Astrocyte (in vitro differentiated cells and primary cell): ENCODE data around the gene RNF169. TPM values are rescaled to one million over a fixed set of nuclear protein-coding genes. Genes with fewer than 3 reads are reported as not detected.
"Not testable (repeated sequence)": the region's sequence is repeated elsewhere in the genome, so short reads cannot be mapped to it uniquely, and the experiment has no call there.

Experiments
- DNase-seq: peaks from one replicate; pipeline ENCODE4 v3.0.0-alpha.2; 2010; ENCODE audit warnings: low read depth
- FAIRE-seq: peaks from 2 replicates; lab custom pipeline; 2011; peaks lifted over from hg19 to GRCh38; lab: Jason Lieb, UNC
- H2AFZ ChIP-seq: 2 replicates; pipeline ENCODE4 v1.6.0; 2012; ENCODE audit warnings: low read depth, low read length, inconsistent platforms
- H3K27ac ChIP-seq: 2 replicates; pipeline ENCODE4 v1.5.1; 2011; ENCODE audit warnings: low read depth, low read length, inconsistent platforms
- H3K27me3 ChIP-seq: 2 replicates; pipeline ENCODE4 v1.6.0; 2011; ENCODE audit warnings: low read length, inconsistent platforms; ENCODE audit not compliant: insufficient read depth
- H3K36me3 ChIP-seq: 2 replicates; pipeline ENCODE4 v1.5.1; 2011; ENCODE audit warnings: low read length, inconsistent platforms; ENCODE audit not compliant: insufficient read depth
- H3K4me1 ChIP-seq: 2 replicates; pipeline ENCODE4 v1.5.1; 2011; ENCODE audit warnings: low read length, inconsistent platforms; ENCODE audit not compliant: insufficient read depth
- H3K4me2 ChIP-seq: 2 replicates; pipeline ENCODE4 v1.6.0; 2012; ENCODE audit warnings: low read length, inconsistent platforms
- H3K4me3 ChIP-seq: 2 replicates; pipeline ENCODE4 v1.5.1; 2011; ENCODE audit warnings: low read depth, mild to moderate bottlenecking, low read length, inconsistent platforms; ENCODE audit not compliant: insufficient read depth
- H3K79me2 ChIP-seq: 2 replicates; pipeline ENCODE4 v1.6.0; 2012; ENCODE audit warnings: mild to moderate bottlenecking, low read length, inconsistent platforms; ENCODE audit not compliant: insufficient read depth
- H3K9ac ChIP-seq: 2 replicates; pipeline ENCODE4 v1.6.0; 2012; ENCODE audit warnings: mild to moderate bottlenecking, low read length, inconsistent platforms
- H3K9me3 ChIP-seq: 2 replicates; pipeline ENCODE4 v1.5.1; 2012; ENCODE audit warnings: low read depth, mild to moderate bottlenecking, low read length, inconsistent platforms; ENCODE audit not compliant: insufficient read depth
- H4K20me1 ChIP-seq: 2 replicates; pipeline ENCODE4 v1.6.0; 2012; ENCODE audit warnings: low read length, inconsistent platforms; ENCODE audit not compliant: insufficient read depth
- H3K27ac Mint-ChIP-seq: one replicate; pipeline ENCODE4 v1.8.0; 2021; ENCODE audit warnings: mild to moderate bottlenecking, mixed read lengths; ENCODE audit not compliant: unreplicated experiment
- H3K27me3 Mint-ChIP-seq: one replicate; pipeline ENCODE4 v1.8.0; 2021; ENCODE audit warnings: low read depth, mixed read lengths; ENCODE audit not compliant: unreplicated experiment
- H3K36me3 Mint-ChIP-seq: one replicate; pipeline ENCODE4 v1.8.0; 2021; ENCODE audit warnings: low read depth, mixed read lengths; ENCODE audit not compliant: unreplicated experiment
- H3K4me1 Mint-ChIP-seq: one replicate; pipeline ENCODE4 v1.8.0; 2021; ENCODE audit warnings: low read depth, mixed read lengths; ENCODE audit not compliant: unreplicated experiment
- H3K4me3 Mint-ChIP-seq: one replicate; pipeline ENCODE4 v1.8.0; 2021; ENCODE audit warnings: mild to moderate bottlenecking, moderate library complexity, mixed read lengths; ENCODE audit not compliant: unreplicated experiment
- H3K9me3 Mint-ChIP-seq: one replicate; pipeline ENCODE4 v1.8.0; 2021; ENCODE audit warnings: mild to moderate bottlenecking, mixed read lengths; ENCODE audit not compliant: unreplicated experiment
- CTCF ChIP-seq: IDR thresholded peaks from 2 replicates; pipeline ENCODE4 v1.5.1; 2011; ENCODE audit warnings: low read depth, mild to moderate bottlenecking, inconsistent platforms, low read length, moderate library complexity; ENCODE audit not compliant: insufficient read depth
- EZH2 ChIP-seq: IDR thresholded peaks from 2 replicates; pipeline ENCODE4 v1.6.1; 2012; ENCODE audit warnings: mild to moderate bottlenecking, low read length, inconsistent platforms; ENCODE audit not compliant: insufficient read depth
- total RNA-seq: library from RNA; stranded (reverse); gene quantifications from 2 replicates; pipeline ENCODE4 v1.2.1, GENCODE V29; 2021

RNF169 gene
- total RNA-seq, 1 donor from 2014 or later = 10.7 TPM

DNA sequence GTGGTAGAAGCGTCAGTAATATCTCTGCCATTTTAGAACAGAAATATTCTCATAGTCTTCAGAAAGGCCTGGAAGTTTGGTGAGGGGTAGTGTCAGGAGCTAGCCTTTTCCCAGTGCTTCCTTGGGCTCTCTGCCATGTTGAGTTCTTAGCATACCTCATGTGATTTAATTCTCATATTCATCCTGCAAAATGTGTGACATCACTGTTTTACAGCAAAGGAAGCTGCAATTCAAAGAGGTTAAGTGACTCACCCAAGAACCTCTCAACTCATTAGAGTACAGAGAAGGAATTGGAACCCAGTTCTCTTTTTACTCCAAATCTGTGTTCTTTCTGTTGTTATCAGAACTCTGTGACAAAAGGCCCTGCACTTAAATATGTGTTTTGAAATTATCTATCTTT lies 72.1 kb downstream of the RNF169 start:
- TF ChIP-seq CTCF = no peak
- no peak for TF ChIP-seq EZH2
- no peak overlapping the region for H3K4me3 Mint-ChIP-seq
- Histone ChIP-seq H3K4me1 (peaks cover 20% of the 10 kb centered on the region), H3K79me2 (peaks cover 7% of the 10 kb centered on the region), H3K9ac (peak overlapping the region; percentile 58), H3K27me3 (no peaks in the 10 kb centered on the region), H3K36me3 (peaks cover 5% of the 10 kb centered on the region), H4K20me1 (no peaks in the 10 kb centered on the region), H3K4me3 (no peak overlapping the region), H3K4me2 (peak overlapping the region; percentile 36), H2AFZ (no peak overlapping the region), H3K9me3 (no peaks in the 10 kb centered on the region), H3K27ac (peak overlapping the region; percentile 87)
- FAIRE-seq (peak; percentile 78), DNase-seq (peak; percentile 96)
- no peaks in the 10 kb centered on the region for H3K27me3 Mint-ChIP-seq
- H3K36me3 Mint-ChIP-seq = peaks cover 10% of the 10 kb centered on the region
- H3K9me3 Mint-ChIP-seq = peaks cover 7% of the 10 kb centered on the region
- H3K4me1 Mint-ChIP-seq = peaks cover 36% of the 10 kb centered on the region
- H3K27ac Mint-ChIP-seq = peak overlapping the region; percentile 51

DNA sequence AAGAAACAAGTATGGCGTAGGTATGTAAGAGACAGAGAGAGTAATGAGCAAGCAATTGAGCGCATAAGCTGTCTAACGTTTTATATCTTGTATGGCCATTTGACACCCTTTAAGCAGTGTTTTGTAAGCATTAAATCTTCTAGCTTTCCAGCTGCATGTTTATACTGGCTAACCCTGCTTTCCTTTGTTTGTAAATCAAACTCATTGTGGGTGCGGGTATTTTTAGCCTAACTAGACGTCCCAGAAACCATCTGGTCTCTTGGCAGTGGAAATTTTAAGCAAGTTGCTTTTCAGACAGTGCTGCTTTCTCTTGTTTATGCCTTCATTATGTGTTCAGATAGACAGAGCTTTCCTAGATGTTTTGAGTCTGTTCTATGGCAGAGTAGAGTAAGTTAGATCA lies 73.5 kb downstream of the RNF169 start:
- H3K27ac ChIP-seq = peak overlapping the region; percentile 58
- TF ChIP-seq EZH2 = no peak
- TF ChIP-seq CTCF = no peak
- H3K36me3 ChIP-seq = peaks cover 5% of the 10 kb centered on the region
- Mint-ChIP-seq H3K27me3 (no peaks in the 10 kb centered on the region), H3K9me3 (peaks cover 10% of the 10 kb centered on the region), H3K27ac (peak overlapping the region; percentile 56), H3K4me1 (peaks cover 31% of the 10 kb centered on the region), H3K4me3 (no peak overlapping the region), H3K36me3 (peaks cover 23% of the 10 kb centered on the region)
- H3K4me1 ChIP-seq = peaks cover 20% of the 10 kb centered on the region
- H3K27me3 ChIP-seq = no peaks in the 10 kb centered on the region
- H3K9ac ChIP-seq = peak overlapping the region; percentile 38
- H3K4me3 ChIP-seq = no peak overlapping the region
- DNase-seq (peak; percentile 82), FAIRE-seq (no peak)
- no peak overlapping the region for H2AFZ ChIP-seq
- H3K4me2 ChIP-seq = peak overlapping the region; percentile 40
- no peaks in the 10 kb centered on the region for H4K20me1 ChIP-seq
- H3K79me2 ChIP-seq = peaks cover 7% of the 10 kb centered on the region
- peaks cover 6% of the 10 kb centered on the region for H3K9me3 ChIP-seq

DNA sequence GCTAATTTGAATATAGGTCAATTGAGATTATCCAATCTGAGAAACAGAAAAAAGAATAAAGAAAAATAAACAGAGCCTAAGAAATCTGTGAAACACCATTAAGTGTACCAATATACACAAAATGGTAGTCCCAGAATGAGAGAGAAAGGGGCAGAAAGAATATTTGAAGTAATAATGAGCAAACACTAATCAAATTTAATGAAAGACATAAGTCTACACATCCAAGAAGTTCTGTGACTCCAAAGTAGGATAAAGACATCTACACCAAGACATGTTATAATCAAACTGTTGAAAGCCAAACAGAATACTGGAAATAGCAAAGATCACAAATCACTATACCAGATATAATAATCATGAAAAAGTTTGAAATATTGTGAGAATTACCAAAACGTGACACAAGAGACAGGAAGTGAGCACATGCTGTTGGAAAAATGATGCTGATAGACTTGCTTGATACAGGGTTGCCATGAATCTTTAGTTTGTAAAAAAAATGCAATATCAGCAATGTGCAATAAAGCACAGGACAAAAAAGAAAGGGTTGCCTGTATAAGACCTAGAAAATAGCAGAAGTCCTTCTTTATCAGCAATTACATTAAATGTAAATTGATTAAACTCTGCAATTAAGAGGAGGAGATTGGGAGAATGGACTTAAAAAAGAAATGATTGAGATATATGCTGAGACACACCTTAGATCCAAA lies 75.8 kb downstream of the RNF169 start:
- no peak overlapping the region for H3K27ac ChIP-seq
- FAIRE-seq (no peak), DNase-seq (no peak)
- no peak overlapping the region for H3K4me3 ChIP-seq
- H3K36me3 ChIP-seq = peaks cover 2% of the 10 kb centered on the region
- no peaks in the 10 kb centered on the region for H3K27me3 Mint-ChIP-seq
- peaks cover 7% of the 10 kb centered on the region for H3K79me2 ChIP-seq
- no peak overlapping the region for H3K27ac Mint-ChIP-seq
- H3K4me1 ChIP-seq = peaks cover 20% of the 10 kb centered on the region
- H3K4me1 Mint-ChIP-seq = peaks cover 29% of the 10 kb centered on the region
- H3K36me3 Mint-ChIP-seq = peaks cover 31% of the 10 kb centered on the region
- no peaks in the 10 kb centered on the region for H4K20me1 ChIP-seq
- TF ChIP-seq CTCF (no peak), EZH2 (no peak)
- H3K9ac ChIP-seq = no peak overlapping the region
- H3K4me3 Mint-ChIP-seq = no peak overlapping the region
- H3K4me2 ChIP-seq = no peak overlapping the region
- H3K9me3 Mint-ChIP-seq = peaks cover 23% of the 10 kb centered on the region
- H3K9me3 ChIP-seq = peaks cover 6% of the 10 kb centered on the region
- no peaks in the 10 kb centered on the region for H3K27me3 ChIP-seq
- no peak overlapping the region for H2AFZ ChIP-seq

DNA sequence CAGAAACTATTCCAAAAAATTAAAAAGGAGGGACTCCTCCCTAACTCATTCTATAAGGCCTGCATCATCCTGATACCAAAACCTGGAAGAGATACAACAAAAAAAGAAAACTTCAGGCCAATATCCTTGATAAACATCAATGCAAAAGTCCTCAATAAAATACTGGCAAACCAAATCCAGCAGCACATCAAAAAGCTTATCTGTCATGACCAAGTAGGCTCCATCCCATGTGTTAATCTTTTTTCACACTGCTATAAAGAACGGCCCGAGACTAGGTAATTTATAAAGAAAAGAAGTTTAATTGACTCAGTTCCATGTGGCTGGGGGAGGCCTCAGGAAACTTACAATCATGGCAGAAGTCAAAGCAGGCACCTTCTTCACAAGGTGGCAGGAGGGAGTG lies 76.9 kb downstream of the RNF169 start:
- not testable (repeated sequence) for H3K4me3 Mint-ChIP-seq, H3K4me2 ChIP-seq, H3K4me3 ChIP-seq, H2AFZ ChIP-seq, H3K9me3 ChIP-seq, H3K79me2 ChIP-seq, FAIRE-seq, H3K9ac ChIP-seq, DNase-seq, H3K27me3 Mint-ChIP-seq, H3K27ac Mint-ChIP-seq, H4K20me1 ChIP-seq, H3K27me3 ChIP-seq, H3K36me3 ChIP-seq, H3K27ac ChIP-seq
- peaks cover 11% of the 10 kb centered on the region for H3K4me1 ChIP-seq
- Mint-ChIP-seq H3K4me1 (peaks cover 17% of the 10 kb centered on the region), H3K36me3 (peaks cover 37% of the 10 kb centered on the region), H3K9me3 (peaks cover 23% of the 10 kb centered on the region)
